Epithelial cell of prostate (primary cell): ENCODE data around the gene DNAH12.

Experiments
- DNase-seq: peaks from one replicate; pipeline ENCODE4 v3.0.0-alpha.2; 2011; ENCODE audit warnings: low read depth, low spot score
- H3K27ac ChIP-seq: fragments of 450-650 bp; 2 replicates; pipeline ENCODE4 v1.5.1; 2017; ENCODE audit warnings: mild to moderate bottlenecking

DNAH12 gene, protein sequence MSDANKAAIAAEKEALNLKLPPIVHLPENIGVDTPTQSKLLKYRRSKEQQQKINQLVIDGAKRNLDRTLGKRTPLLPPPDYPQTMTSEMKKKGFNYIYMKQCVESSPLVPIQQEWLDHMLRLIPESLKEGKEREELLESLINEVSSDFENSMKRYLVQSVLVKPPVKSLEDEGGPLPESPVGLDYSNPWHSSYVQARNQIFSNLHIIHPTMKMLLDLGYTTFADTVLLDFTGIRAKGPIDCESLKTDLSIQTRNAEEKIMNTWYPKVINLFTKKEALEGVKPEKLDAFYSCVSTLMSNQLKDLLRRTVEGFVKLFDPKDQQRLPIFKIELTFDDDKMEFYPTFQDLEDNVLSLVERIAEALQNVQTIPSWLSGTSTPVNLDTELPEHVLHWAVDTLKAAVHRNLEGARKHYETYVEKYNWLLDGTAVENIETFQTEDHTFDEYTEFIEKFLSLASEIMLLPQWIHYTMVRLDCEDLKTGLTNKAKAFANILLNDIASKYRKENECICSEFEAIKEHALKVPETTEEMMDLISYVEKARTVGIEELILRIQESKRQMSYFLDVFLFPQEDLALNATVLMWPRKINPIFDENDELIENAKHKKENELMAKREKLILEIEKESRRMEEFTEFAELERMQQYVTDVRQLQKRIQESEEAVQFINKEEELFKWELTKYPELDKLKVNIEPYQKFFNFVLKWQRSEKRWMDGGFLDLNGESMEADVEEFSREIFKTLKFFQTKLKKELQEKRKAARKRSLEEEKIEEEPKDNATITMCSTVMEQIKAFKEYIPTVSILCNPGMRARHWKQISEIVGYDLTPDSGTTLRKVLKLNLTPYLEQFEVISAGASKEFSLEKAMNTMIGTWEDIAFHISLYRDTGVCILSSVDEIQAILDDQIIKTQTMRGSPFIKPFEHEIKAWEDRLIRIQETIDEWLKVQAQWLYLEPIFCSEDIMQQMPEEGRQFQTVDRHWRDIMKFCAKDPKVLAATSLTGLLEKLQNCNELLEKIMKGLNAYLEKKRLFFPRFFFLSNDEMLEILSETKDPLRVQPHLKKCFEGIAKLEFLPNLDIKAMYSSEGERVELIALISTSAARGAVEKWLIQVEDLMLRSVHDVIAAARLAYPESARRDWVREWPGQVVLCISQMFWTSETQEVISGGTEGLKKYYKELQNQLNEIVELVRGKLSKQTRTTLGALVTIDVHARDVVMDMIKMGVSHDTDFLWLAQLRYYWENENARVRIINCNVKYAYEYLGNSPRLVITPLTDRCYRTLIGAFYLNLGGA (N-terminal part only)

DNA sequence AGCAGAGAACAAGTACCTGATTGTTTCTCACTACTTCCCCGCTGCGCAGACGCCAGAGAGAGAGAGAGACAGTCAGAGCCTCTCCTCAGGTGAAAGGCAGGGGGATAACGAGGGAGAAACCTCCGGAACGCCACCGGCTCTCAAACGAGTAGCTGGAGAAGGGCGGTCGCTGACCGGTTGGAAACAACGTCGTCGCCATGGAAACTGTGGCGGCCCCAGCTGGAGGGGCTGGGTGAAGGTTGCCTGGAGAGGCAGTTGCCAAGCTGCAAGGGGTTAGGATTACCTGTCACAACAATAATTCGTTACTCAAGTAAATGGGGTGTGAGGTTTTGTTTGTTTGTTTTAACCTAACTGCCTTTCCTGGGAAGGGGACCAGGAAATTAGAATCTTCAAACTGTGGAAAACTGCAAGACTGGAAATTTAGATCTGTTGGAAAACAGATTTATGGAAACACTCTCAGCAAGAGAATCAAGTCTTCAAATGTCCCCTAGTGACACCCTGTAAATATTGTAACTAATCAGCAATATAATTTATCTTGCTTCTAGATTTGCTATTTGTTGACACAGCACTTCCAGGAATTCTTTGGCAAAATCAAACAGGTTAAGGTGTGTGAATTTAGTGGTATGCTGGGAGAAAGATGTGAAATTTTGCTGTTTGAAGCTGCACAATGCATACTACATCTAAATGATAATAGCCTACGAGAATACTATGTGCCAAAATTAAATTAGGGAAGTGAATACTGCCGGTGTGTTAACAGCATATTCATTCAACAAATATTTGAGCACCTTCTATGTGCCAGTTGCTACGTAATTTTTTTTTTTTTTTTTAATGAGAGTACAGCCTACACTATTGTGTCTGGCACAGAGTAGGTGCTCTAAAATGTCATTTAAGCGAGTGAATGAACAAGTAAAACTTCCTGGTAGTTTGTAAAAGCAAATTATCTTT, at the start of gene DNAH12:
DNAH12 (minus strand) TSS at position 164 of the 945 bp plus-strand sequence. CDS start 1,474 bp downstream, outside the sequence.
- no peak within 1 kb of the TSS for H3K27ac ChIP-seq
- no peak for DNase-seq

DNA sequence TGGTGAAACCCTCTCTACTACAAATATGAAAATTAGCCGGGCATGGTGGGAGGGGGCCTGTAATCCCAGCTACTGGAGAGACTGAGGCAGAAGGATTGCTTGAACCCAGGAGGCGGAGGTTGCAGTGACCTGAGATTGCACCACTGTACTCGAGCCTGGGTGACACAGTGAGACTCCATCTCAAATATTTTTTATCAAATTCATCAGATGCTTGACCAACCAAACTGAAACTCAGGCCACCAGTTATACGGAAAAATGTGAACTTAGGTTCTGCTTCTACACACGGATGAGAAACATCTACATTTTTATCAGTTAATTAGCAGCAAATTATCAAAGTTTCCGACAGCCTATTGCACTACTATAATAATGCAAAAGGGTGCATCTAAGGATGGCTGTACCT, 48.2 kb upstream of the DNAH12 start:
- no peak for DNase-seq
- no peak overlapping the region for H3K27ac ChIP-seq

DNA sequence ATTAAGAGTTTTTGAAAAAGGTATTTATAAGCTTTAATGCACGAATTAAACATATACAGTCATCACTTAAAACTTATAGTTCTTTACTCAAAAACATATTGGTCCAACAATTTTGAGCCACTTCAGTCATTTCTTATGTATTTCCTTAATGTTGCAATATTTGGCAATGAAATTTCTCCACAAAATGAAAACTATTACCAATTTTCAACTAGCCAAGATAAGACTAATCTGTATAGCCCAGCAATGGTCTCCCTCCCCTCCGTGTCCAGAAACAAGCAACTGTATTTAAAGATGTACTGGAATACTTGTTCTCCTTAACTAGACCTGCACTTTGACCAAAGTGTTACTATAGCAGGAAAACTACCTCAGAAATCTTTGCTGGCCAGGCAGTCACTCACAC, 43.8 kb upstream of the DNAH12 start:
- no peak overlapping the region for H3K27ac ChIP-seq
- DNase-seq = no peak

DNA sequence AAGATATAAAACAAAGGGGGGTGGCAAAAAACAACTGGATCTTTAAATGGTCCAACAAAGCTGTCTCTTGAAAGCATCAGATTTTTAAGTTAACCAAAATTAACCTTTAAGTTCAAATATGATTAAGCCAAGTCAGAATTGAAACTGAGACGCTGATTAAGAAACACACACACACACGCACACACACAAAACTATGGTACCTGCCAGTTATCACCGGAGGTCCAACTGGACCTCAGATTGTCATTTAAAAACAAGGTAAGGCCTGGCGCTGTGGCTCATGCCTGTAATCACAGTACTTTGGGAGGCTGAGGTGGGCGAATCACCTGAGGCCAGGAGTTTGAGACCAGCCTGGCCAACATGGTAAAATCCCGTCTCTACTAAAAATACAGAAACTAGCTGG, 42.6 kb upstream of the DNAH12 start:
- no peak overlapping the region for H3K27ac ChIP-seq
- no peak for DNase-seq

DNA sequence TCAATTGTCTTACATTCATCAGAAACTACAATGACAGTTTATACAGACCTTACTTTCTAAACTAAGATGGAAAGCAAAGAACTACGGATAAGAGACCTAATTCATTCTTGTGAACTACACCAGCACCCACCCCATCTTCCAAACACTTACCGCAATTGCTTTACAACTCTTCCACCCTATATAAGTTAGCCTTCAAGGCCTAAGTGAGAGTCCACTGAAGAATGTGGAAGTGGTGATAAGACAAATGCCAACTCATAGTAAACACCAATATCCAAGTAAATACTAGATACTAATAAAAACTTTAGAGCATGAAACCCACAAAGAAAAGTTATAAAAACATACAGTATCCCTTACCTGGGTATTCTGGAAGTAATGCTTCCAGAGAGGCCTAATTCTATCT, 39.4 kb upstream of the DNAH12 start:
- no peak for DNase-seq
- no peak overlapping the region for H3K27ac ChIP-seq

DNA sequence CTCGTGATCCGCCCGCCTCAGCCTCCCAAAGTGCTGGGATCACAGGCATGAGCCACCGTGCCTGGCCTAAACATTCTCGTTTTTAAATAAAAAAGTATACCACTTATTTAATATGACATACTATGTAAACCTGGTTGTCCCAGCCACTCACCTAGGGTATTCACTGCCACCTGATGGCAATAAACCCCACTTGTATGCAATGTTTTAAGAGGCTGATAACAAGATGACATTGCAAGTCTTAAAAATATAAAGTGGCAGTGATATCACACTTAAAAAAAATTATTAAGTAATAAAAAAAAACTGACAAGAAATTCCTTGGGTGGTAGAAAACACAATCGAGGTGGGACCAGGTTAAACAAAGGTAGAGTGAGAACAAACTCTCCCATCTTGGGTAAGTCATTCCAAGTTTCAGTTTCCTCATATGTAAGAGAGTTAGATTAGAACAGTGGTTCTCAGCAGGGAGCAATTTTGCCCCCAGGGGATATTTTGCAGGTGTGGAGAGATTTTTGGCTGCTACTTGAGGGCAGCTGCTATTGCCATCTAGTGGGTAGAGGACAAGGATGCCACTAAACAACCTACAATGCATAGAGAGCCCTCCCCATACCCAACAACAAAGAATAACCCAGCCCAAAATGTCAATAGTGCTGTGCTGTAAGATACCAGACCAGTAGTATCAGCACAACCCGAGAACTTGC, 38.5 kb upstream of the DNAH12 start:
- peak; percentile 36 for DNase-seq
- H3K27ac ChIP-seq = peak overlapping the region; percentile 20

DNA sequence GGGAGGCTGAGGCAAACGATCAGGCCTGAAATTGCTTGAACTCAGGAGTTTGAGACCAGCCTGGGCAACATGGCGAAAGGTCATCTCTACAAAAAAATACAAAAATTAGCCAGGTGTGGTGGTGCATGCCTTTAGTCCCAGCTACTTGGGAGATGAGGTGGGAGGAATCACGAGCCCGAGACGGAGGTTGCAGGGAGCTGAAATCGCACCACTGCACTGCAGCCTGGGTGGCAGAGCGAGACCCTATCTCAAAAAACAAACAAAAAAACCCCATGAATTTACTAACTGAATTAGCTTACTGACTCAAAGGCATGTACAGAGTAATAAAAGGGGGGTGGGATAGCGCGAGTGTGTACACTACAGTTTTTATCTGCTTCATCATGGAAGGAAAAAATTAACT, 33.7 kb upstream of the DNAH12 start:
- no peak for DNase-seq
- H3K27ac ChIP-seq = no peak overlapping the region

DNA sequence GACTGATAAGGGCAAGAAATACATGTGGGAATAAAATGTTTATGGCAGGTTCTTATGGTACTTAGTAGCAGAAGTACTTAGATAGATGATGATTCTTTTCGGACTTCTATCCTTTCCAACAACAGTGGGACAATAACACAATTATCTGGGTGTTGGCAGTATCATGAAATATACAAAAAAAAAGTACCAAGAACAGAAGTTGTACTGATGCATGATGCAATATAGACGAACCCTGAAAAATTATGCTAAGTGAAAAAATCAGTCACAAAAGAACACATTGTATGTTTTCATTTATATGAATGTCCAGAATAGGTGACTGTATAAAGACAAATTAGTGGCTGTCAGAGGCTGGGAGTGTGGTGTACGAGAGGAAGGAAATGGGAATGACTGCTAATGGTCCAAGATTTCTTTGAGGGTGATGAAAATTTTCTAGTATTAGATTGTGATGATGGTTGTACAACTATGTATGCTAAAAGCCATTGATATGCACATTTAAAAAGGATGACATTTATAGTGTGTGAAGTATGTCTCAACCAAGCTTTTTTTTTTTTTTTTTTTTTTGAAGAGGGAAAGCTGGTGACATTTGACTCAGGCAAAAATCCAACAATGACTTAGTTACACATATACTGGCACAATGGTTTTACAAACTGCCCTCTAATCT, 32.0 kb upstream of the DNAH12 start:
- no peak for DNase-seq
- no peak overlapping the region for H3K27ac ChIP-seq

DNA sequence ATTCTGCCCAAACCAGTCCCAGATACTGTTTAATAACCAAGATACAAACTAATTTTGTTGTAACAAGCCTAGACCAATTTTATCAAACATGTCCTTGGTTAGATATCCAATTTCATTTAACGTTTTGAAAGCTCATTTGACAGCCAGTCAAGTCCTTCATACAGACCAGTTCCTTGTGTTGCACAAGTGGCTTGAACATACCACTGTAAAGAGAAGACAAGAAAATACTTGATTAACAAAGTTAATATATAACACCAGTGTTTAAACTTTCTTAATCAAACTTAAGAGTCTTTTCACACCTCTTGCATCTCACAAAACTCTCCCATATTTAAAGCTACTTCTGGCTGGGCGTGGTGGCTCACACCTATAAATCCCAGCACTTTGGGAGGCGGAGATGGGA, 28.0 kb upstream of the DNAH12 start:
- no peak for DNase-seq

DNA sequence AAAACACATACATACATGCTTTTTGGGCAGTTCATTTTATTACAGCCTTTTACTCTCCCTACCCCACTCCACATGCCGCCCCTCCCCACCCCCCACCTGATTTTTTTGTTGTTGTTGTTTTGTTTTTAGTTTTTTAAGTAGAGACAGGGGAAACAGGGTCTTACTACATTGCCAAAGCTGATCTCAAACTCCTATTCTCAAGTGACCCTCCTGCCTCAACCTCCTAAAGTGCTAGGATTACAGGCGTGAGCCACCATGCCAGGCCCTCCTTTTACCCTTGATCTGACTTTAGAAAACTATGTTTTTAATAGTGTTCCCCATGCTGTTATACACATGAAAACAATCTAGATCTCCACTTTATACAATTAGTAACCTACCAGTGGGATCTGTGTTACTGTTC, 26.7 kb upstream of the DNAH12 start:
- no peak overlapping the region for H3K27ac ChIP-seq
- DNase-seq = no peak

More for the DNA sequence above, 28.0 kb upstream of the DNAH12 start:
- H3K27ac ChIP-seq = no peak overlapping the region

DNA sequence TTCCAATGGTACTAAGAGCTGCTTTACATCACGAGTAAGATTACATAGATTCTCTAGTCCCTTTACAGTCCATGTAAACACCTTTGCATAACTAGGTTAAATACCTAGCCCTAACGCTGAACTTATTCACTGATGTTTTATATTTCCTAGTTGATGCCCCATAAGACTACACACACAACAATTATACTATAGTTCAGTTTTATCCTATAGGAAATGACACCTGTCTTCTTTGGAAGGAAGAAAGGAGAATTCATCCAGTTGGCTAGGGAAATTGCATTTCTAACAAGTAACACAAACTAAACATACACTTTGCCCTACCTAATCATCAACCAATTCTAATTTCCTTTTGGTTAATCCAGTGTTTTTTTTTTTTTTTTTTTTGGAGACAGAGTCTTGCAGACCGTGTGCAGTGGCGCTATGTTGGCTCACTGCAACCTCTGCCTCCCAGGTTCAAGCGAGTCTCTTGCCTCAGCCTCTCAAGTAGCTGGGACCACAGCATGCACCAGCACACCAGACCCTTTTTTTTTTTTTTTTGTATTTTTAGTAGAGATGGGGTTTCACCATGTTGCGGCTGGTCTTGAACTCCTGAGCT, 25.8 kb upstream of the DNAH12 start:
- DNase-seq = no peak
- H3K27ac ChIP-seq = no peak overlapping the region

DNA sequence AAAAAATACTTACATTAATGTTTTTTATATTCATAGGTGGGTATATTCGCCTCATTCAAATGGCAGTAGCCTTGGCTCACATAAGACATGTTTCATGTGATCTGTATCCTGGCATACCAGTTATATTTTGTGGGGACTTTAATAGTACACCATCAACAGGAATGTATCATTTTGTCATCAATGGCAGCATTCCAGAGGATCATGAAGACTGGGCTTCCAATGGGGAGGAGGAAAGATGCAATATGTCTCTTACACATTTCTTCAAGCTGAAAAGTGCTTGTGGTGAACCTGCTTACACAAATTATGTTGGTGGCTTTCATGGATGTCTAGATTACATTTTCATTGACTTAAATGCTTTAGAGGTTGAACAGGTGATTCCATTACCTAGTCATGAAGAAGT, 15.4 kb upstream of the DNAH12 start:
- no peak overlapping the region for H3K27ac ChIP-seq
- no peak for DNase-seq

DNA sequence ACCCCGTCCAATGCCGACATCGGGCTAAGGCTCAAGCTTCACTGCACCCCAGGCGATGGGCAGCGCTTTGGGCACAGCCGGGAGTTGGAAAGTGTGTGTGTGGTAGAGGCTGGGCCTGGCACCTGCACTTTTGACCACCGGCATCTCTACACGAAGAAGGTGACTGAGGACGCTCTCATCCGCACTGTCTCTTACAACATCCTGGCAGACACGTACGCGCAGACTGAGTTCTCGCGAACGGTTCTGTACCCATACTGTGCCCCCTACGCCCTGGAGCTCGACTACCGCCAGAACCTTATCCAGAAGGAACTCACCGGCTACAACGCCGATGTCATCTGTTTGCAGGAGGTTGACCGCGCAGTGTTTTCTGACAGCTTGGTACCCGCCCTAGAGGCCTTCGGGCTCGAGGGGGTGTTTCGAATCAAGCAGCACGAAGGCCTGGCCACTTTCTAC, 13.0 kb upstream of the DNAH12 start:
- no peak for DNase-seq
- peak overlapping the region; percentile 84 for H3K27ac ChIP-seq

DNA sequence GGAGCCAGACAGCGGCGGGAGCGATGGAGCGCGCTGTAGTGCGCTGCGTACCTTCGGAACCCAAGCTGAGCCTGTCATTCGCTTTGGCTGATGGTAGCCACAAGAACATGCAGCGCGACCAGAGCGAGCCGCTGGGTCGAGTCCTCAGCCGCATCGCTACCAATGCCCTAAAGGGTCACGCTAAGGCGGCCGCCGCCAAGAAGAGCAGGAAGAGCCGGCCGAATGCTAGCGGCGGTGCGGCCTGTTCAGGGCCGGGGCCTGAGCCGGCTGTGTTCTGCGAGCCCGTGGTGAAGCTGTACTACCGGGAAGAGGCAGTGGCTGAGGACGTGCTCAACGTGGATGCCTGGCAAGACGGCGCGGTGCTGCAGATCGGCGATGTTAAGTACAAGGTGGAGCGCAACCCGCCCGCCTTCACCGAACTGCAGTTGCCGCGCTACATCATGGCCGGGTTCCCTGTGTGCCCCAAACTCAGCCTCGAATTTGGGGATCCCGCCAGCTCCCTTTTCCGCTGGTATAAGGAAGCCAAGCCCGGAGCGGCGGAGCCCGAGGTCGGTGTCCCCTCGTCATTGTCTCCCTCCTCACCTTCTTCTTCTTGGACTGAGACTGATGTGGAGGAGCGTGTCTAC, 12.4 kb upstream of the DNAH12 start:
- no peak for DNase-seq
- H3K27ac ChIP-seq = peak overlapping the region; percentile 84

DNA sequence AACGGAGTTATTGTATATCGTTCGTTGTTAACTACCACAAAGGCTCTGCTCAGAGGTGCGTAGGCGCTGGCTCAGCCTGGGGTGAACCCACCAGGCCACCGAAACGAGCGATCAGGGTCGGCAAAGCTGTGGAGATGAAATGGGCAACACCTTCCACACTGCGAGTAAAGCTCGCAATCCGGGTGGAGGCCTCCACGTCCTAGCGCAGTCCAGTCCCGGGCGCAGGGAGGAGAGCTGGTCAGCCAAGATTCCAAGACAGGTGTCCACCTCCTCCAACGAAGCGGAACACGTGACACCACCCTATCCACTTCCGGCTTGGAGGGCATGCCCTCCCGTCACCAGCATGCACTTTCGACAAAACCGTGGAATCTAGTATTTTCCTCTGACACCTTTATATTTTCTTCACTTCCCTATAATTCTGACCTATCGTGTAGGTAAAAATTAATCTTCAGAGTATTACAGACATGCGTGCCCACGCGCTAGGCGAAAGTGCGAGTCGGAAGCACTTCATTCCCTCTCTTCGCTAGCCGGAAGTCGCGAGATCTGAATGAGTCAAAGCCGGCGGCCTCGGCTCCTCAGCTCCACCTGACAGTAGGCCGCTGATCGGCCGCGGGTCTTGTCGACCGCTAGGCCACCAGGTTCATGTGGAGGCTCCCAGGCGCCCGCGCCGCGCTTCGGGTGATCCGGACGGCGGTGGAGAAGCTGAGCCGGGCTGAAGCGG, 11.8 kb upstream of the DNAH12 start, which contains the start of gene PDE12:
PDE12 (plus strand) TSS at position 537 of the 721 bp plus-strand sequence; CDS start at position 643, 106 bp downstream.
- peak within 1 kb of the TSS; percentile 84 for H3K27ac ChIP-seq
- DNase-seq = peak; percentile 62

DNA sequence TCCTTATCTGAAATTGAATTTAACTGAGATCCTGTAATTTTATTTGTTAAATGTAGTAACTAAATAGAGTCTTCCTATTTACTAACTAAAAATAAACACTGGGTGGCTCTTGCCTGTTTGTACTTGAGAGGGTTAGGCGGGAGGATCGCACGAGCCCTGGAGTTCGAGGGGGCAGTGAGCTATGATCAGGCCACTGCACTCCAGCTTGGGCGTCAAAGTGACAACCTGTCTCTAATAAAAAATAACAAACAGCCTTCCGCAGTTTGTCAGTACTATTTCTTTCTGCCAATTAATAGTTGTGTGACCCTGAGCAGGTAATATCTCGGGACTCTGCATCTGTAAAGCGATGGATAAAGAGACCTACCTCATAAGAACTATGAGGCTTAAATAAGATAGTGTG, 11.2 kb upstream of the DNAH12 start:
- H3K27ac ChIP-seq = peak overlapping the region; percentile 84
- no peak for DNase-seq

DNA sequence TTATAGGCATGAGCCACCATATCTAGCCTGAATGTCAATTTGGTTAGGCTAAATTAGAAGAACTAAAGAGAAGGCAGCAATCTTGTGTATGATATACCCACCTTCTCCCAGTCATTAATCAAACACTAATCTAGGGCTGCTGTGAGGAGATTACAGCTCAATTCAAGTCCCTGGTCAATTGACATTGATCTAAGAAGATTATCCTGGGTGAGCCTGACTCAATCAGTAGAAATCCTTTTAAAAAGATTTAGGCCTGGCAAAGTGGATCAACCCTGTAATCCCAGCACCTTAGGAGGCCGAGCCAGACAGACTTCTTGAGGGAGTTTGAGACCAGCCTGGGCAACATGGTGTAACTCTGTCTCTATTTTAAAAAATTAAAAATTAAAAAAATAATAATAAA, 2.5 kb upstream of the DNAH12 start:
- no peak for DNase-seq
- no peak overlapping the region for H3K27ac ChIP-seq
